HCT116 (cell line): ENCODE results near the gene MYO1E. TPM values are rescaled to one million over a fixed set of nuclear protein-coding genes. Genes with fewer than 3 reads are reported as not detected.
"Not testable (repeated sequence)": the region's sequence is repeated elsewhere in the genome, so short reads cannot be mapped to it uniquely, and the experiment has no call there.

Experiments
- ATAC-seq: fragments of 200-7000 bp; cut with Tn5 transposase; 2 replicates; pipeline ENCODE4 v1.9.1; 2020; ENCODE audit warnings: mild to moderate bottlenecking, moderate library complexity
- BruUV-seq: library from RNA; stranded (reverse); fragments of 400-500 nt; replicated peaks from 2 replicates; lab custom pipeline; 2021; lab: Mats Ljungman, UMichigan
- CTCF ChIA-PET: fragments of 300-600 bp; sonication (Branson Sonifier 250); formaldehyde crosslinking; loops from one replicate; lab custom pipeline; 2021; ENCODE audit warnings: antibody characterized with exemption; lab: Charles Lee
- POLR2A ChIA-PET: fragments of 300-600, 350-600 bp; sonication (Branson Sonifier 250); formaldehyde crosslinking; loops from one replicate; lab custom pipeline; 2021; ENCODE audit warnings: antibody characterized with exemption; lab: Charles Lee
- RAD21 ChIA-PET, 2 experiments: fragments of 300-600 bp; sonication (Branson Sonifier 250); formaldehyde crosslinking; loops; one replicate each; lab custom pipeline; 2023; ENCODE audit warnings: low total read pairs in 2 of 2; ENCODE audit not compliant: uncharacterized antibody in 2 of 2, unreplicated experiment in 2 of 2, low non-redundant PET in 1 of 2; lab: Charles Lee
- DNase-seq: peaks from one replicate; pipeline ENCODE4 v3.0.0-alpha.2; 2010; ENCODE audit warnings: low read depth, low spot score
- H2AFZ ChIP-seq: fragments of 200-600 bp; shearing (Covaris generic), sonication (generic); 2 replicates; pipeline ENCODE4 v1.6.1; 2017; ENCODE audit warnings: low read depth, mixed run types, mixed read lengths, antibody characterized with exemption, low read length; ENCODE audit not compliant: poor library complexity, severe bottlenecking
- H3K27ac ChIP-seq: 2 replicates; pipeline ENCODE4 v1.5.1; 2012; ENCODE audit warnings: low read depth, low read length
- H3K27me3 ChIP-seq: fragments of 200-600 bp; sonication (generic); 2 replicates; pipeline ENCODE4 v1.6.1; 2016; ENCODE audit warnings: mixed run types, low read length, mixed read lengths; ENCODE audit not compliant: insufficient read depth
- H3K36me3 ChIP-seq, 2 experiments: fragments of 200-500 bp in 1 of 2; fragments of 200-600 bp in 1 of 2; sonication (Bioruptor generic) in 1 of 2; sonication (generic) in 1 of 2; 2 replicates each; pipeline versions ENCODE4 v1.5.1 to v1.6.1; 2014 to 2016; ENCODE audit warnings: low read length in 2 of 2, inconsistent platforms in 1 of 2, mixed read lengths in 1 of 2, mixed run types in 1 of 2; ENCODE audit not compliant: insufficient read depth in 2 of 2, control insufficient read depth in 1 of 2
- H3K4me1 ChIP-seq, 2 experiments: fragments of 200-600 bp in 1 of 2; sonication (generic) in 1 of 2; 2 replicates each; pipeline versions ENCODE4 v1.5.1 to v1.6.1; 2012 to 2017; ENCODE audit warnings: low read length in 2 of 2, inconsistent platforms in 1 of 2, mild to moderate bottlenecking in 1 of 2, mixed read lengths in 1 of 2, mixed run types in 1 of 2, moderate library complexity in 1 of 2; ENCODE audit not compliant: insufficient read depth in 2 of 2, control insufficient read depth in 1 of 2
- H3K4me2 ChIP-seq: fragments of 200-600 bp; sonication (generic); 2 replicates; pipeline ENCODE4 v1.6.1; 2017; ENCODE audit warnings: mixed run types, low read length, mixed read lengths
- H3K4me3 ChIP-seq, 2 experiments: fragments of 200-600 bp in 1 of 2; sonication (generic) in 1 of 2; replicated peaks in 1 of 2; 2 replicates each; pipeline ENCODE4 v1.5.1; 2011 to 2016; ENCODE audit warnings: low read length in 2 of 2, control low read depth in 1 of 2, low read depth in 1 of 2, mild to moderate bottlenecking in 1 of 2, mixed read lengths in 1 of 2, mixed run types in 1 of 2
- H3K79me2 ChIP-seq: fragments of 200-600 bp; sonication (generic); 2 replicates; pipeline ENCODE4 v1.6.1; 2017; ENCODE audit warnings: mild to moderate bottlenecking, mixed run types, low read length, moderate library complexity, mixed read lengths; ENCODE audit not compliant: insufficient read depth
- H3K9ac ChIP-seq: fragments of 200-600 bp; sonication (generic); 2 replicates; pipeline ENCODE4 v1.6.1; 2016; ENCODE audit warnings: low read length, mixed read lengths
- H3K9me2 ChIP-seq: fragments of 200-600 bp; sonication (generic), shearing (Covaris generic); 2 replicates; pipeline ENCODE4 v1.6.1; 2017; ENCODE audit warnings: mixed run types, mild to moderate bottlenecking, moderate library complexity; ENCODE audit not compliant: insufficient read depth
- H3K9me3 ChIP-seq, 2 experiments: fragments of 200-500 bp in 1 of 2; fragments of 200-600 bp in 1 of 2; sonication (Bioruptor generic) in 1 of 2; sonication (generic) in 1 of 2; 2 replicates each; pipeline ENCODE4 v1.6.1; 2014 to 2017; ENCODE audit warnings: low read length in 2 of 2, mixed read lengths in 2 of 2, inconsistent platforms in 1 of 2, low read depth in 1 of 2, mild to moderate bottlenecking in 1 of 2, mixed run types in 1 of 2, moderate library complexity in 1 of 2; ENCODE audit not compliant: control insufficient read depth in 1 of 2, insufficient read depth in 1 of 2
- H4K20me1 ChIP-seq: fragments of 200-600 bp; sonication (generic), shearing (Covaris generic); 2 replicates; pipeline ENCODE4 v1.6.1; 2017; ENCODE audit warnings: mixed run types, mild to moderate bottlenecking, moderate library complexity; ENCODE audit not compliant: insufficient read depth
- ATF3 ChIP-seq: IDR thresholded peaks from 2 replicates; pipeline ENCODE4 v1.6.1; 2012
- CBX3 ChIP-seq: IDR thresholded peaks from 2 replicates; pipeline ENCODE4 v1.6.1; 2012; ENCODE audit warnings: low read depth
- CEBPB ChIP-seq: IDR thresholded peaks from 2 replicates; pipeline ENCODE4 v1.6.1; 2012; ENCODE audit warnings: low read depth
- EGR1 ChIP-seq: IDR thresholded peaks from 2 replicates; pipeline ENCODE4 v1.6.1; 2012; ENCODE audit warnings: low read depth
- ELF1 ChIP-seq: IDR thresholded peaks from 2 replicates; pipeline ENCODE4 v1.6.1; 2012; ENCODE audit warnings: low read depth, borderline replicate concordance
- EZH2phosphoT487 ChIP-seq: fragments of 200-600 bp; IDR thresholded peaks from 2 replicates; pipeline ENCODE4 v1.6.1; 2018; ENCODE audit warnings: antibody characterized with exemption, borderline replicate concordance
- POLR2AphosphoS5 ChIP-seq: IDR thresholded peaks from 2 replicates; pipeline ENCODE4 v1.6.1; 2011; ENCODE audit warnings: mild to moderate bottlenecking, low read depth, low read length, moderate library complexity
- SP1 ChIP-seq: IDR thresholded peaks from 2 replicates; pipeline ENCODE4 v1.6.1; 2012; ENCODE audit warnings: low read depth
- YY1 ChIP-seq: IDR thresholded peaks from 2 replicates; pipeline ENCODE4 v1.6.1; 2011; ENCODE audit warnings: low read length, low read depth, moderate library complexity, mild to moderate bottlenecking; ENCODE audit not compliant: insufficient replicate concordance; ENCODE audit errors: extremely low read depth
- ZFX ChIP-seq: fragments of 450-650 bp; IDR thresholded peaks from 2 replicates; pipeline ENCODE4 v1.6.1; 2017
- ZNF274 ChIP-seq: fragments of 200-500 bp; sonication (Bioruptor generic); IDR thresholded peaks from 2 replicates; pipeline ENCODE4 v1.6.1; 2014; ENCODE audit warnings: mild to moderate bottlenecking, low read depth, low read length, inconsistent platforms
- intact Hi-C: fragments of 100-400 bp; cut with micrococcal nuclease; formaldehyde crosslinking; loops from 2 replicates; pipeline ENCODE4 v1.10.0; 2022
- total RNA-seq: library from RNA; stranded (reverse); gene quantifications from one replicate; pipeline ENCODE4 v1.2.1, GENCODE V29; 2021; ENCODE audit not compliant: unreplicated experiment

The MYO1E gene
- total RNA-seq, 1 experiment from 2014 or later = 182 TPM

GRCh38 chr15:59401824-59402569 is 29.3 kb upstream of the MYO1E start:
- DNase-seq (no peak), ATAC-seq (no peak)
- no peak overlapping the region for H3K4me3 ChIP-seq
- H3K36me3 ChIP-seq = no peaks in the 10 kb centered on the region
- no peak for TF ChIP-seq ZFX
- TF ChIP-seq POLR2AphosphoS5 = no peak
- TF ChIP-seq YY1 = no peak
- no peak for TF ChIP-seq EZH2phosphoT487
- no peak for TF ChIP-seq CEBPB
- no peak for TF ChIP-seq CBX3
- TF ChIP-seq SP1 = no peak
- TF ChIP-seq ZNF274 = no peak
- no peak for TF ChIP-seq ATF3
- no peak for TF ChIP-seq ELF1
- no peak for TF ChIP-seq EGR1
- no TSS peak for BruUV-seq
- H3K27me3 ChIP-seq = no peaks in the 10 kb centered on the region
- no peak overlapping the region for H3K27ac ChIP-seq
- no peak overlapping the region for H2AFZ ChIP-seq
- H3K4me1 ChIP-seq = no peaks in the 10 kb centered on the region
- no peaks in the 10 kb centered on the region for H4K20me1 ChIP-seq
- ChIA-PET CTCF (no interaction called here), RAD21 (no interaction called here), POLR2A (no interaction called here)
- no peaks in the 10 kb centered on the region for H3K9me2 ChIP-seq
- H3K79me2 ChIP-seq = no peaks in the 10 kb centered on the region
- H3K4me2 ChIP-seq = no peak overlapping the region
- H3K9ac ChIP-seq = no peak overlapping the region
- H3K9me3 ChIP-seq = no peaks in the 10 kb centered on the region
- intact Hi-C loops = no loop called here

- H3K4me1 ChIP-seq, H3K4me2 ChIP-seq, RAD21 ChIA-PET, CTCF ChIA-PET, H3K9me2 ChIP-seq, intact Hi-C loops, H2AFZ ChIP-seq, ATAC-seq, H3K4me3 ChIP-seq, DNase-seq, H3K9ac ChIP-seq, H3K36me3 ChIP-seq, BruUV-seq, H3K27me3 ChIP-seq, H4K20me1 ChIP-seq, H3K79me2 ChIP-seq, H3K27ac ChIP-seq, H3K9me3 ChIP-seq, POLR2A ChIA-PET: not testable (repeated sequence)
These were observed 28.6 kb upstream of the MYO1E start for GRCh38 chr15:59401051-59401823.
